Measurements from ENCODE around the gene CCHCR1. TPM values are rescaled to one million over a fixed set of nuclear protein-coding genes. Genes with fewer than 3 reads are reported as not detected.

Gene CCHCR1
- total RNA-seq, 3 donors from 2014 or later: 25.7 to 53.3 (median 43.4) TPM

DNA sequence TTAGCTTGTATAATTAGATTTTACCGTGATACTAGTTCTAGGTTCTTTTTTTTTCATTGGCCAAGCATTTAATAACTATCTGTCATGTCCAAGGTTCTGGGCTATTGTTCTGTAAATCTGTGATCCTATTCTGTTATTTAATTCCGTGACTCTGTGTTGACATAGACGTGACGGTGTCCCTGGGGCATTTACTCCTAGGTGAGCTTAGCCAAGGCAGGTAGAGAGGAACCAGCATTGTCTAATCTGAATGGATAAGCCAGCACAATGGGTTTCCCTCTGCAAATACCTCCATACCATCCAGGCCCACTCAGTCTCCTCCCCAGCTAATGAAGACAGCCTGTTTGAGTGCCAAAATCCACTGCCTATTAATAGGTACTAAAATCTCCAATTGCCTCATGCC lies 28.5 kb downstream of the CCHCR1 start:
- Histone ChIP-seq H3K36me3 (ENCODE audit: low read depth) (no peaks in the 10 kb centered on the region), H3K4me3 (no peak overlapping the region), H3K4me1 (ENCODE audit: low read depth) (peaks cover 6% of the 10 kb centered on the region), H3K9me3 (no peaks in the 10 kb centered on the region)
- DNase-seq: no peak
- TF ChIP-seq, protein P1, sequence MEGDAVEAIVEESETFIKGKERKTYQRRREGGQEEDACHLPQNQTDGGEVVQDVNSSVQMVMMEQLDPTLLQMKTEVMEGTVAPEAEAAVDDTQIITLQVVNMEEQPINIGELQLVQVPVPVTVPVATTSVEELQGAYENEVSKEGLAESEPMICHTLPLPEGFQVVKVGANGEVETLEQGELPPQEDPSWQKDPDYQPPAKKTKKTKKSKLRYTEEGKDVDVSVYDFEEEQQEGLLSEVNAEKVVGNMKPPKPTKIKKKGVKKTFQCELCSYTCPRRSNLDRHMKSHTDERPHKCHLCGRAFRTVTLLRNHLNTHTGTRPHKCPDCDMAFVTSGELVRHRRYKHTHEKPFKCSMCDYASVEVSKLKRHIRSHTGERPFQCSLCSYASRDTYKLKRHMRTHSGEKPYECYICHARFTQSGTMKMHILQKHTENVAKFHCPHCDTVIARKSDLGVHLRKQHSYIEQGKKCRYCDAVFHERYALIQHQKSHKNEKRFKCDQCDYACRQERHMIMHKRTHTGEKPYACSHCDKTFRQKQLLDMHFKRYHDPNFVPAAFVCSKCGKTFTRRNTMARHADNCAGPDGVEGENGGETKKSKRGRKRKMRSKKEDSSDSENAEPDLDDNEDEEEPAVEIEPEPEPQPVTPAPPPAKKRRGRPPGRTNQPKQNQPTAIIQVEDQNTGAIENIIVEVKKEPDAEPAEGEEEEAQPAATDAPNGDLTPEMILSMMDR (IDR thresholded peaks at IDR 0.05): no peak
- intact Hi-C loops (cut with DNase I, micrococcal nuclease): no loop called here
- no peak for ATAC-seq

DNA sequence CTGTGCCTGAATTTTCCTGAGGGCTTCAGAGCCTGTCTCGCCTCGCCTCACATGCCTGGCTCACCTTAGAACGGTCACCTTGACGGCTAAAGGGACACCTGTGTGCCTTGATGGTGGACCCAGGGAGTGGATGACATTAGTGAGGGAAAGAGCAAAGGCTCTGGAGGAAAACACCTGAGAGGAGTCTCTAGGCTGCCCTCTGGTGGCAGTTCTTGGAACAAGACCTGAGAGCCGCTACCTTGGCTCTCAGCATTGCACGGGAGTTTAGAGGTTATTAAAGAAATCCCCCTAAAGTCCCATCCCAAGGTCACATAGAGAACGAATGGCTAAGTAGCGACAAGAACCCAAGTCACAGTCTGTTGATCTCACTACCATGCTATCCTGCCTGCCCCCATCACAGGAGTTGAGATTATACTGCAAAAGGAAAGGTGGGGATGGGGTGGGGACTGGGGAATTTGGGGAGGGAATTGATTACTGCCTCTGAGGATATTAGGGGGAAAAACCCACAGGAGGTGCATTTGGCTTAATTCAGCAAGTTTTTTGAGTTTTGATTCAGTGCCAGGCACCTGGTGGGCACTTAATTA lies 29.4 kb downstream of the CCHCR1 start:
- intact Hi-C loops (cut with DNase I, micrococcal nuclease): no loop called here
- peaks cover 6% of the 10 kb centered on the region for H3K4me1 ChIP-seq (ENCODE audit: low read depth)
- TF ChIP-seq, protein P1 (IDR thresholded peaks at IDR 0.05): peak; percentile 73
- ATAC-seq: peak; percentile 81
- no peaks in the 10 kb centered on the region for H3K9me3 ChIP-seq
- H3K4me3 ChIP-seq: no peak overlapping the region
- H3K36me3 ChIP-seq (ENCODE audit: low read depth): no peaks in the 10 kb centered on the region
- DNase-seq: peak in 2 of 3 donors; percentile 78 to 92

GRCh38 chr6:31126396-31127175 lies 31.0 kb downstream of the CCHCR1 start:
- Histone ChIP-seq H3K36me3 (ENCODE audit: low read depth) (no peaks in the 10 kb centered on the region), H3K4me1 (ENCODE audit: low read depth) (peaks cover 15% of the 10 kb centered on the region), H3K4me3 (no peak overlapping the region), H3K9me3 (no peaks in the 10 kb centered on the region)
- TF ChIP-seq, protein P1 (IDR thresholded peaks at IDR 0.05): no peak
- intact Hi-C loops (cut with DNase I, micrococcal nuclease): no loop called here
- ATAC-seq (peak; percentile 60), DNase-seq (no peak)

- TF ChIP-seq, protein P1 (IDR thresholded peaks at IDR 0.05): no peak
- ATAC-seq: no peak
- intact Hi-C loops (cut with DNase I, micrococcal nuclease): no loop called here
Measured at GRCh38 chr6:31125586-31126363, 31.8 kb downstream of the CCHCR1 start.

DNA sequence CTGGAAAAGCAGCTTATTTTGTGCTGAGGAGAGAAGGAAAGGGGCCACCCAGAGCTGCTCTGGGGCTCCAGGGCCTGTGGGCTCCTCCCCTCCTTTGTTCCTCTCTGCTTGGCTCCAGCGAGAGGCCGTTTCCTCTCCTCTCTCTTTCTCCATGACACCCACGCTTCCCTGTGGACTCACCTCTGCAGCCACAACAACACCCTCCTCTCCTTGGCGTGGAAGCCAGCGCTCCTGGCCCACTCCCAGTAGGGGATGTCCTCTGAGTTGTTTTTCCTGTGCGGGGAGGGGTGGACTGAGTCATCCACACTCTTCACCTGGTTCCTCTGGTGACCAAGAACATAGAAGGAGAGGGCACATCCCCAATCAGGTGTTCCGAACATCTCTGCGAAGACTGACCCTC lies 32.4 kb downstream of the CCHCR1 start:
- no peaks in the 10 kb centered on the region for H3K36me3 ChIP-seq (ENCODE audit: low read depth)
- ATAC-seq: no peak
- DNase-seq: no peak
- intact Hi-C loops (cut with DNase I, micrococcal nuclease): no loop called here
- no peaks in the 10 kb centered on the region for H3K9me3 ChIP-seq
- TF ChIP-seq, protein P1 (IDR thresholded peaks at IDR 0.05): no peak
- peaks cover 15% of the 10 kb centered on the region for H3K4me1 ChIP-seq (ENCODE audit: low read depth)
- no peak overlapping the region for H3K4me3 ChIP-seq

More at GRCh38 chr6:31125586-31126363, 31.8 kb downstream of the CCHCR1 start:
- no peak overlapping the region for H3K4me3 ChIP-seq
- no peaks in the 10 kb centered on the region for H3K9me3 ChIP-seq
- H3K36me3 ChIP-seq (ENCODE audit: low read depth): no peaks in the 10 kb centered on the region
- peaks cover 15% of the 10 kb centered on the region for H3K4me1 ChIP-seq (ENCODE audit: low read depth)
- DNase-seq: no peak

Data from mucosa of descending colon (tissue), 3 donors.